Mesodermal cell (in vitro differentiated cells): ENCODE results near the gene CDH7.

ENCODE experiments used
- H3K27ac ChIP-seq: 2 replicates; pipeline ENCODE4 v1.7.0; 2013; ENCODE audit warnings: mild to moderate bottlenecking, low read depth, low read length, moderate library complexity; ENCODE audit not compliant: severe bottlenecking
- H3K36me3 ChIP-seq: 2 replicates; pipeline ENCODE4 v1.7.1; 2013; ENCODE audit warnings: mild to moderate bottlenecking, low read length, moderate library complexity; ENCODE audit not compliant: control insufficient read depth, insufficient read depth
- H3K4me1 ChIP-seq: one replicate; pipeline ENCODE4 v1.7.1; 2013; ENCODE audit warnings: mild to moderate bottlenecking, low read length; ENCODE audit not compliant: insufficient read depth, control insufficient read depth, poor library complexity, severe bottlenecking
- H3K4me3 ChIP-seq: 2 replicates; pipeline ENCODE4 v1.7.0; 2013; ENCODE audit warnings: low read length, control low read depth, mild to moderate bottlenecking; ENCODE audit not compliant: insufficient read depth, poor library complexity, severe bottlenecking; ENCODE audit errors: extremely low read depth
- H3K9me3 ChIP-seq: 2 replicates; pipeline ENCODE4 v1.7.1; 2013; ENCODE audit warnings: mild to moderate bottlenecking, low read length, moderate library complexity; ENCODE audit not compliant: control insufficient read depth
- WGBS, 2 experiments: methylation state at CpG; one replicate each; pipeline ENCODE4 v1.1.5; 2013; ENCODE audit warnings: missing lambda C conversion rate in 2 of 2; ENCODE audit not compliant: insufficient coverage in 2 of 2; 5-methylcytosine and 5-hydroxymethylcytosine counted together

CDH7 gene

GRCh38 chr18:65906621-65907034 lies 155.8 kb downstream of the CDH7 start:
- no peak overlapping the region for H3K4me3 ChIP-seq
- H3K36me3 ChIP-seq = no peaks in the 10 kb centered on the region
- H3K9me3 ChIP-seq = no peaks in the 10 kb centered on the region
- WGBS, 2 experiments = no CpG with 5 or more reads among the region's 1 CpG
- H3K27ac ChIP-seq = no peak overlapping the region
- no peaks in the 10 kb centered on the region for H3K4me1 ChIP-seq

GRCh38 chr18:65907281-65907680 lies 156.5 kb downstream of the CDH7 start:
- H3K4me1 ChIP-seq = no peaks in the 10 kb centered on the region
- H3K36me3 ChIP-seq = no peaks in the 10 kb centered on the region
- no peak overlapping the region for H3K27ac ChIP-seq
- H3K9me3 ChIP-seq = no peaks in the 10 kb centered on the region
- H3K4me3 ChIP-seq = no peak overlapping the region
- WGBS, 2 experiments = 49% methylated on average over 2 of the region's 2 CpGs; no CpG with 5 or more reads in 1 of the 2 experiments

- 88 to 100% methylated on average over 1 of the region's 3 CpGs for WGBS, 2 experiments
- no peaks in the 10 kb centered on the region for H3K9me3 ChIP-seq
- H3K36me3 ChIP-seq = no peaks in the 10 kb centered on the region
- no peak overlapping the region for H3K27ac ChIP-seq
- H3K4me3 ChIP-seq = no peak overlapping the region
- no peaks in the 10 kb centered on the region for H3K4me1 ChIP-seq
These were observed 168.2 kb downstream of the CDH7 start for GRCh38 chr18:65919018-65919417.

DNA sequence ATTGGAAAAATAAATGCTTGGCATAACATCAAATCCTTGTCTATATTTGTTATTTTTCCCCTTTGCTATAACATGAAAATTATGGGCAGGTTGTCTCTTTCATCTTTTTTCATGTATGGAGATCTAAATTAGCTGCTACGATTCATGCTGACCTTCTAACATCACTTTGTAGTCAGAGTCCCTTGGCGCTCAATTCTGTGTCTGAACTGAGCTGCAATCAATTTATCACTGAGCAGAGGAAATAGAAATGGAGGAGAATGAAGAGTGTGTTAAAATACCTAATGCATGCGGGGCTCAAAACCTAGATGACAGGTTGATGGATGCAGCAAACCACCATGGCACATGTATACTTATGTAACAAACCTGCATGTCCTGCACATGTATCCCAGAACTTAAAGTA lies 168.9 kb downstream of the CDH7 start:
- no peak overlapping the region for H3K4me3 ChIP-seq
- H3K27ac ChIP-seq = no peak overlapping the region
- no peaks in the 10 kb centered on the region for H3K36me3 ChIP-seq
- 100% methylated on average over 1 of the region's 3 CpGs; no CpG with 5 or more reads in 1 of the 2 experiments for WGBS, 2 experiments
- no peaks in the 10 kb centered on the region for H3K4me1 ChIP-seq
- no peaks in the 10 kb centered on the region for H3K9me3 ChIP-seq

DNA sequence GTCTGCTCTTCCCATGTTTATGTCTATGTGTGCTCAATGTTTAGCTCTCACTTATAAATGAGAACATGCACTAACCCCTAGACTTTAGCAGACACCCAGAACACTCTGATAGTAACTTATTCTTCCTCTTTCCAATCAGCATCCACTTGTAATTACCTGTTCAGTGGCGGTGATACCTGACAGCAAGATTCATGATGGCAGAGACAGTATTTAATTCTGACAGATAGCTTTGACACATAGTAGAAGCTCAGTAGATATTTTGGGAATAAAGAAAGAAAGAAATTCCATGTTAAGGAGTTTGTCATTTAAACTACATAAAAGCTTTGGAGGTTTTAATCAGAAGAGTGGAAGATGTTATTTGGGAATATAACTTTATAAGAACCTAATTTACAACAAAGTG lies 171.3 kb downstream of the CDH7 start:
- WGBS, 2 experiments = no CpG with 5 or more reads among the region's 1 CpG
- H3K36me3 ChIP-seq = no peaks in the 10 kb centered on the region
- H3K27ac ChIP-seq = no peak overlapping the region
- H3K4me1 ChIP-seq = no peaks in the 10 kb centered on the region
- H3K4me3 ChIP-seq = no peak overlapping the region
- H3K9me3 ChIP-seq = no peaks in the 10 kb centered on the region

GRCh38 chr18:65924904-65925303 lies 174.1 kb downstream of the CDH7 start:
- no peaks in the 10 kb centered on the region for H3K9me3 ChIP-seq
- no peak overlapping the region for H3K27ac ChIP-seq
- whole genome bisulfite sequencing, 2 experiments = no CpG with 5 or more reads among the region's 3 CpGs
- no peaks in the 10 kb centered on the region for H3K4me1 ChIP-seq
- no peak overlapping the region for H3K4me3 ChIP-seq
- no peaks in the 10 kb centered on the region for H3K36me3 ChIP-seq

- Histone ChIP-seq H3K27ac (no peak overlapping the region), H3K4me1 (no peaks in the 10 kb centered on the region), H3K4me3 (no peak overlapping the region), H3K36me3 (no peaks in the 10 kb centered on the region), H3K9me3 (no peaks in the 10 kb centered on the region)
- 67 to 86% methylated on average over 1 of the region's 2 CpGs for WGBS, 2 experiments
These were observed 184.1 kb downstream of the CDH7 start for GRCh38 chr18:65934874-65935273.

DNA sequence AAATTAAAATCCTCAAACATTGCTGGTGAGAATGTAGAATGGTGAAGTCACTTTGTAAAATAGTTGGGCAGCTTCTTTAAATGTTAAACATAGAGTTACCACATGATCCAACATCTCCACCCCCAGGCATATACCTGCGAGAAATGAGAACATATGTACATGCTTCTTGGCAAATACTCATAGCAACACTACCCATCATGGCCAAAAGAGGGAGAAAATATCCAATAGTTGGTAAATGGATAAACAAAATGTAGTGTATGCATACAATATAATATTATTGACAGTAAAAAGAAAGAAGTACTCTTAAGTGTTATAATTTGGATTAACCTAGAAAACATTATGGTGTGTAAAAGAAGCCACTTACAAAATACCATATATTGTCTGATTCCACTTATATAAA lies 185.9 kb downstream of the CDH7 start:
- WGBS, 2 experiments = no CpG with 5 or more reads among the region's 1 CpG
- H3K27ac ChIP-seq = no peak overlapping the region

DNA sequence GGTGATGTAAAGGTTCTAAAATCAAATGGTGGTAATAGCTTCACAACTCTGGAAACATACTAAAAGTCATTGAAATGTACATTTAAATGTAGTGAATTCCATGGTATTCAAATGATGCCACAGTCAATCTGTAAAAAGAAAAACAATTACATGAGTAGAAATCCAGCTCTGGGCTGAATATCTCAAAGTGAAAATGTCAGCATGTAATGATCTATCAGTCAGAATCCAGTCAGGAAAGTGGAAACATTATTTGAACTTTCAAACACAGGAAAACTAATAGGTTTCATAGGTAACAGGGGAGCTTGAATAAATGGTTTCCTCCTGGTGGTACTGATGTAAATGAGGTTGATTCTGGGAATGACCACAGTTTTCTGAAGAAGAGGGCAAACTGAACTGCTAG lies 186.4 kb downstream of the CDH7 start:
- no peaks in the 10 kb centered on the region for H3K36me3 ChIP-seq
- H3K27ac ChIP-seq = no peak overlapping the region
- H3K4me1 ChIP-seq = no peaks in the 10 kb centered on the region
- H3K4me3 ChIP-seq = no peak overlapping the region
- no peaks in the 10 kb centered on the region for H3K9me3 ChIP-seq

More for the DNA sequence above, 185.9 kb downstream of the CDH7 start:
- Histone ChIP-seq H3K4me3 (no peak overlapping the region), H3K36me3 (no peaks in the 10 kb centered on the region), H3K4me1 (no peaks in the 10 kb centered on the region), H3K9me3 (no peaks in the 10 kb centered on the region)

DNA sequence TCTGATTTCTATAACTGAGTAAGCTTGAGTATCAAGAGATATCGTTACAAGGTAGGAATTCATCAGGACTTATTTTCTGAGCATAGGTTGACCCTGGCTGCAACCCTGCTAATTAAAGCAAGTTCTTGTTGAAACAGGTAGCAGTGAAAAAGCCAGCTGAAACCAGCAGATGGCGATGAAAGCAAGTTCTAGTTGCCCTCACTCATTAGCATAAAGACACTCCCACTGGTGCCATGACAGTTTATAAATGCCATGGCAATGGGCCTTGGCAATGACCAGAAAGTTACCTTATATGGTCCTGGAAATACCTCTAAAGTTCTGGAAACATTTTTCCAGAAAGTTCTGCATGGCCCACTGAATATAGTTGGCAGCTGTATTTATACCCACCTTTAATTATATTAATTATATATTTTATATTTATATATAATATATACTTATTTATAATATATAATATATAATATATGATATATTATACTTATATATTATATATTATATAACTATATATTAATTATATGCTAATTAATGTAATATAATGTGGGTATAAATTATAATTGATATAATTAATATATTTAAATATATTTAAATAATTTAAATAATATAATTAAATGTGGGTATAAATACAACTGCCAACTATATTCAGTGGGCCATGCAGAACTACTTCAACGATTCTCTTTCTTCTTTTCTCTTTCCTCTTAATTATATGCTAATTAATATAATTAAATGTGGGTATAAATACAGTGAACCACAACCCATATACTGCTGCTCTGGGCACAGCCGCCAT lies 188.0 kb downstream of the CDH7 start:
- Histone ChIP-seq H3K4me3 (no peak overlapping the region), H3K36me3 (no peaks in the 10 kb centered on the region), H3K4me1 (no peaks in the 10 kb centered on the region), H3K9me3 (no peaks in the 10 kb centered on the region), H3K27ac (no peak overlapping the region)
- WGBS, 2 experiments = 86% methylated on average over 1 of the region's 4 CpGs; no CpG with 5 or more reads in 1 of the 2 experiments
